Measurements from ENCODE around the gene ACTR1A.

DNA sequence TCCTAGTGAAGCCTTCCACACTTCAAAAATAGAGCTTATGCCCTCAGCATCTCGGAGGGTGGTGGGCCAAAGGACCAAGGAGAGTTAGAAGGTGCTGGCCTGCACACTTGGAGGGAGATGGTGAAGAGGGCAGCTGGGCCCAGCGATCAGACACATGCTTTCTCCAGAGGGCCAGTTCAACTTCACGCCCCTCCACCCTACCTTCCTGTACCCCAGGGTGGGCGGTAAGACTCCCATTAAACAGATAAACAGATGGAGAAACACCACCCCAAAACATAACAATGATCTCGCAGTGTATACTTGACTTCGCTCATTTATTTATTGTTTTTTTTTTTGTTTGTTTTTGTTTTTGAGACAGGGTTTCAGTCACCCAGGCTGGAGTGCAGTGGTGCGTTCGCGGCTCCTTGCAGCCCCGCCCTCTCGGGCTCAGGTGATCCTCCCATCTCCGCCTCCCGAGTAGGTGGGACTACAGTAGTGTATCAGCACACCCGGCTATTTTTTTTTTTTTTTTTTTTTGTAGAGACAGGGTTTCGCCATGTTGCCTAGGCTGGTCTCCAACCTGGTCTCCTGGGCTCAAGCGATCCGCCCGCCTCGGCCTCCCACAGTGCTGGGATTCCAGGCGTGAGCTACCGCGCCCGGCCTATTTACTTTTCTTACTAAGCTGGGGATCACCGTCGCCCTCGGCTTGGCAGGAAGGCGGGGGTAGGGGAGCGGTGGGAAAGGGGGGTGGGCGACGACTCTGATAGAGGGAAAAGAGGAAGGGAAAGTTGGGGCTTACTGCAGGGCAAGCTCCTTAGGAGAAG, 53.0 kb downstream of the ACTR1A start:
- no peak for TF ChIP-seq POLR2A (IDR thresholded peaks at IDR 0.05)
- TF ChIP-seq, protein P1, sequence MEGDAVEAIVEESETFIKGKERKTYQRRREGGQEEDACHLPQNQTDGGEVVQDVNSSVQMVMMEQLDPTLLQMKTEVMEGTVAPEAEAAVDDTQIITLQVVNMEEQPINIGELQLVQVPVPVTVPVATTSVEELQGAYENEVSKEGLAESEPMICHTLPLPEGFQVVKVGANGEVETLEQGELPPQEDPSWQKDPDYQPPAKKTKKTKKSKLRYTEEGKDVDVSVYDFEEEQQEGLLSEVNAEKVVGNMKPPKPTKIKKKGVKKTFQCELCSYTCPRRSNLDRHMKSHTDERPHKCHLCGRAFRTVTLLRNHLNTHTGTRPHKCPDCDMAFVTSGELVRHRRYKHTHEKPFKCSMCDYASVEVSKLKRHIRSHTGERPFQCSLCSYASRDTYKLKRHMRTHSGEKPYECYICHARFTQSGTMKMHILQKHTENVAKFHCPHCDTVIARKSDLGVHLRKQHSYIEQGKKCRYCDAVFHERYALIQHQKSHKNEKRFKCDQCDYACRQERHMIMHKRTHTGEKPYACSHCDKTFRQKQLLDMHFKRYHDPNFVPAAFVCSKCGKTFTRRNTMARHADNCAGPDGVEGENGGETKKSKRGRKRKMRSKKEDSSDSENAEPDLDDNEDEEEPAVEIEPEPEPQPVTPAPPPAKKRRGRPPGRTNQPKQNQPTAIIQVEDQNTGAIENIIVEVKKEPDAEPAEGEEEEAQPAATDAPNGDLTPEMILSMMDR (IDR thresholded peaks at IDR 0.05), result no peak
